Measurements from ENCODE around the gene CNR1. TPM values are rescaled to one million over a fixed set of nuclear protein-coding genes. Genes with fewer than 3 reads are reported as not detected.

The CNR1 gene
- total RNA-seq, 1 donor: not detected

GRCh38 chr6:88135578-88136114 lies 30.5 kb downstream of the CNR1 start:
- no peak for DNase-seq (ENCODE audit: low read depth)
- no peak for TF ChIP-seq CTCF (IDR thresholded peaks at IDR 0.05; ENCODE audit: insufficient read depth, low read length)

GRCh38 chr6:88134575-88134974 lies 31.6 kb downstream of the CNR1 start:
- DNase-seq (ENCODE audit: low read depth): no peak
- no peak for TF ChIP-seq CTCF (IDR thresholded peaks at IDR 0.05; ENCODE audit: insufficient read depth, low read length)
- no peak overlapping the region for H3K4me3 ChIP-seq (ENCODE audit: low read depth, low read length)

More at GRCh38 chr6:88135578-88136114, 30.5 kb downstream of the CNR1 start:
- no peak overlapping the region for H3K4me3 ChIP-seq (ENCODE audit: low read depth, low read length)

DNA sequence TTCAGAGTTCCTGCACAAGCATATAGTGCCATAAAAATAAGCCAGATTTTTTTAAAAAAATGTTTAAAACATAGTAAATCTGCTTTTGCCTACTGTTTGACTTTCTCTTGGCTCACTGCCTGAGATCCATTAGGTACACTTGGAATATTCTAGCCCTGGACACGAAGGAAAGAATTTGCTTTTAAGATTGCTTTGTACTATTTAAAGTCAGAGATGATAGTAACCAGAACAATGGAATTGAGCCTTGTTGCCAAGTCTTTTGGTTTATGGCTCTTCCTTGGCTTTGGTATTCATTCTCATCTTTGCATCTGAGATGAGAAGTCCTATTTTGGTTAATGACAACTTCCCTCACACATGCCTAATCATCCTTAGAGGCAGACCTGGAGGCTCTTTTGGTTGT lies 32.4 kb downstream of the CNR1 start:
- no peak for DNase-seq (ENCODE audit: low read depth)
- no peak overlapping the region for H3K4me3 ChIP-seq (ENCODE audit: low read depth, low read length)
- no peak for TF ChIP-seq CTCF (IDR thresholded peaks at IDR 0.05; ENCODE audit: insufficient read depth, low read length)

GRCh38 chr6:88124925-88125557 lies 41.1 kb downstream of the CNR1 start:
- no peak for DNase-seq (ENCODE audit: low read depth)
- TF ChIP-seq CTCF (IDR thresholded peaks at IDR 0.05; ENCODE audit: insufficient read depth, low read length): no peak

DNA sequence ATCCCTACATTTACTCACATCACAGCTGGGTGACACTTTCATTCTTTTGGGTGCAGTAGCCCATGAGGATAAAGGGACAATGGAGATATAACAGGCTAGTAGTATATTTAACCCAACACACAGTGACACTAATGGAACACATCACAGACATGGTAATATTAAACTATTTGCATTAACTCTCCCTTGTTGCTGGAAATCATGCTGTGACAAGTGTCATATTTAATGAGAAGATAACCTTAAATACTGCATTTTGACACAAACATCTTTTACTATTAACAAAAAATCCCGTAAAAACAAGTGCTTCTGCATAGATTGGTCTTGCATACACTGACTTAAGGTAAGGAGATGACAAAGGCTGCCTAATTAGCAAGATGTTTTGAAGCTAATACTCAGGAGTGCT lies 45.5 kb downstream of the CNR1 start:
- no peak overlapping the region for H3K4me3 ChIP-seq (ENCODE audit: low read depth, low read length)
- DNase-seq (ENCODE audit: low read depth): no peak
- TF ChIP-seq CTCF (IDR thresholded peaks at IDR 0.05; ENCODE audit: insufficient read depth, low read length): no peak

More at GRCh38 chr6:88124925-88125557, 41.1 kb downstream of the CNR1 start:
- no peak overlapping the region for H3K4me3 ChIP-seq (ENCODE audit: low read depth, low read length)

DNA sequence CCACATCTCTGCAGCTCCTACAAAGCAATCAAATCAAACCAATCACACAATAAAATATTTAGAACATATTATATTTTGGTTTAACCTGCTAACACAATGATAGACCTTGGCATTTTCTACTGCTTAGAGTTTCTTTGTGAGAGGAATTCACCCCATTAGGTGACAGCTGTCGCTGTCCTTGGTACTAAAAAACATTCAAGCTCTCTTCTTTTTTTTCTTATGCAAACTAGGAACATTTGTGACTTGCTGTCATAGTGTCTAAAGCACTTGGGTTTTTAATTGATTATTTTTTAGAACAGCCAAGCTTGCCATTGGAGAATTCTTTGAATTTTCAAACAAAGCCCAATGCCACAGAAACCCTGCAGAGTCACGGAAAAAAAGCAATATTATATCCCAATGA lies 46.4 kb downstream of the CNR1 start:
- DNase-seq (ENCODE audit: low read depth): no peak
- H3K4me3 ChIP-seq (ENCODE audit: low read depth, low read length): no peak overlapping the region
- TF ChIP-seq CTCF (IDR thresholded peaks at IDR 0.05; ENCODE audit: insufficient read depth, low read length): no peak

DNA sequence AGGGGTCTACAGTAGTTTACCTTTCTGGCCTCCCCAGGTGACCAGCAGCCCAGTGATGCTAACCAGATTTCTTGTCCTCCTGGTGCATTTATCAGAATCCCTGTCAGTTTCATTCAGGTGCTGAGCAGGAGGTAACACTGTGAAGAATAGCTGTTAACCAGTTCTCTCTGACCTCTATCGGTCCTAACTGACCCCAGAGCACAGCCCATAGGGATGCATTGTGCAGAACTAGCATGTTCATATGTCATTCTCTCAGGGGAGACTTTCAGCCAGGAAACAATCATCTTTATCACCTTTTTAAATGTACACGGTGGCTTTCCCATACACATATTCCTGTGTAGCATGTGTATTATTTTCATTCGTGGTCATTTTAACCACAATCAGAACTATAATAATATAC lies 49.9 kb downstream of the CNR1 start:
- DNase-seq (ENCODE audit: low read depth): no peak
- TF ChIP-seq CTCF (IDR thresholded peaks at IDR 0.05; ENCODE audit: insufficient read depth, low read length): no peak
- H3K4me3 ChIP-seq (ENCODE audit: low read depth, low read length): no peak overlapping the region

Measured in fibroblast of the aortic adventitia (primary cell).